Esophagus mucosa (tissue), 1 donor: ENCODE measurements around the gene UVSSA. TPM values are rescaled to one million over a fixed set of nuclear protein-coding genes. Genes with fewer than 3 reads are reported as not detected.
"Not testable (repeated sequence)": the region's sequence is repeated elsewhere in the genome, so short reads cannot be mapped to it uniquely, and the experiment has no call there.

Source experiments
- ATAC-seq: fragments of 200-7000 bp; cut with Tn5 transposase; one replicate; pipeline ENCODE4 v1.9.1; 2020
- total RNA-seq: library from RNA; stranded (reverse); gene quantifications from one replicate; pipeline ENCODE4 v1.2.4, GENCODE V29; 2023
- donor health status: DM: yes; HTN: yes; CAD: no.

Gene UVSSA
- total RNA-seq, 1 donor from 2014 or later, result 11.0 TPM

DNA sequence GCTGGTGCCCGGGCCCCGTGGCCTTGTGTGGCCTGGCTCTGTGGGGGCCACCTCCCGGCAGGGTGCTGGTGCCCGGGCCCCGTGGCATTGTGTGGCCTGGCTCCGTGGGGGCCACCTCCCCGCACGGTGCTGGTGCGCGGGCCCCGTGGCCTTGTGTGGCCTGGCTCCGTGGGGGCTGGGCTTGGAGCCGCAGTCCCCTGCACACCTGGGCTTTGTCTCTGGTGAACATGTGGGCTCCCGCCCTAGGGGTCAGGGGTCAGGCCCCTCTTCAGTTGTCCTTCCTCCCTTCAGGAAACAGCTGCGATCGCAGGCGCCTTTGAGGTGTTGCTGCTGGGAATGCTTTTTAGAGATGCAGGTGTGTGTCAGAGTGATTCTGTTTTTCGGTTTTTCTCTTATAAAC is 17.2 kb downstream of the UVSSA start:
- ATAC-seq, result no peak

DNA sequence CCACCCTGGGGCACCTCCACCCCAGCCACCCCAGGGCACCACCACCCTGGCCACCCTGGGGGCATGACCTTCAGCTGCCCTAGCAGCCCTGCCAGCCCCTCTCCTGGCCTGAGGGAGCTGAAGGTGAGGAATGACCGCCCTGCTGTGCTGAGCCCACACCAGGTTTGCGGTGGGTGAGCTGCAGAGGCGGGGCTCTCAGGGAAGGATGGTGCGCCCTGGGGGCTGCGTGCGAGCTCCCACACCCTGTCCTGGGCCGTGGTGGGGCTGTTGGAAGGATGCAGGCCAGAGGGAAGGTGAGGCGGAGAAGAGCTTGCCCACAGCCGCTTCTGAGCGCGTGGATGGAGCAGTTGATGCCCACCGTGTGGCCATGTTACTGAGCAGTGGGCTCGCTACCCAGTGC is 17.7 kb downstream of the UVSSA start:
- no peak for ATAC-seq

DNA sequence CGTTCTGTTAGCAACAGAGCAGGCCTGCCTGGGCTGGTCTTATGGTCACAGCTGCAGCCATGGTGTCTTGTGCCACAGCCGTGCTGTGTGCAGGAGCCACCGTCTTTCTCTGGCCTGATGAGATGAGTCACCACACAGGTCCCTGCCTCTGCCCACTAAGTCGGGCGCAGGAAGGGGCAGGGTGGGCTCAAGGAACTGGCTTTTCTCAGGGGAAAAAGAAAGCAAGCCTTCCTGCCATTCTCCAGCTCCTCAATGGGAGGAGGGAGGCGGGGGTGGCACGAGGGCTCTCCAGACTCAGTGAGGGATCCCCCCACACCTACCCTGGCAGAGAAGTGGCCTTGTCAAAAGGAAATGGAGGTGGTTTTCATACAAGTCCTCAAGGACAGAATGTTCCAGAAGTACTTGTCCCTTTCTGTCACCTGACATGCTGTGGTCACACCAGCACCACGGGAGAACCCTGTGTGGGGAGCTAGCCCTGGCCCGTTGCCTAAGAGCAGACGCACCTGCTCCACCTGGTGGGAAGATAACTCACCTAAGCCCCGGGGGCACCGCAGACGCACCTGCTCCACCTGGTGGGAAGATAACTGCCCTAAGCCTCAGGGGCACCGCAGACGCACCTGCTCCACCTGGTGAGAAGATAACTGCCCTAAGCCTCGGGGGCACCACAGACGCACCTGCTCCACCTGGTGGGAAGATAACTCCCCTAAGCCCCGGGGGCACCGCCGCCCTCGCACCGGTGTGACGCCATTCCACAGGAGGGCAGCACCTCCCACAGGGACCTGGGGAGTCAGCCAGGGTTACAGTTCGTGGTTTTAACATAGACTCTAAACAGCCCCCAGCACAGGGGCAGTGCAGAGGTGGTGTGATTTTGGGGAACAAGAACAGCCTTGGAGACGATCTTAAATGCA is 18.5 kb downstream of the UVSSA start:
- peak; percentile 60 for ATAC-seq

DNA sequence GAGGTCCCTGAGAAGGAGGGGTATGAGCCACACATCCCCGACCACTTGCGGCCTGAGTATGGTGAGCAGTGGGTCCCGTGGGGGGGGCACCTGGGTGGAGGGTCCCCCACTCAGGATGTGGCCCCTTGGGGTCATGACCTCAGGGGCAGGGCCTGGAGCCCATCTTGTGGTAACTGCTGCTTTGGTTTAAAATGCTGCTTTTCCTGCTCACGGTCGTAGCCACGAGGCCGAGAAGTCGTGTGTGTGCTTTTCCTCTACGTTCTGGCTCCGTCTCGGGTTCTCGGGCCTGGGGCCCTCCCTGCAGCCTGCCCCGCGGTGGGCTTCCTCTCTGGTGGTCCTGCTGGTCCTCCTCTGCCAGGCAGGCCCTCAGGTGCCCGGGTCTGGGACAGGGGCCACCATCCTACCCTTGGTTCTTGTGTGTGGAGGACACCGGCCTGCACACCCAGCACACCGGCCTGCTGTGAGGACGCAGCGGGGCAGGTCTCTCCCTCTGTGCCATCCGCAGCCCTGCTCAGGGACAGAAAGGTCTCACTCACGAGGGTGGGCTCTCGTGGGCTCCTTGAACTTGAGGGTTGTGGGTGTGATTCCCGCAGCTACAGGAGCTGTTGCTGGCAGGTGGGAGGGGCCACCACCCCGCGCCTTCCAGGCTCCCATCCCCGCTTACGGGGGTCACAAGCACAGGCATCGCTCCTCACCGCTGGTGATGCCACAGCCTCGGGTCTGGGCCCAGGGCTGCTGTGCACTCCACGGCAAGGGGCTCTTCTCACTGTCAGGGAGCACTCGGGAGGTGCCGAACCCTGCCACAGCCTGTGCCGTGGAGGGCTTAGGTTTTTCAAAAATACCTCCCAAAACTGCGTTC is 19.6 kb downstream of the UVSSA start:
- no peak for ATAC-seq

DNA sequence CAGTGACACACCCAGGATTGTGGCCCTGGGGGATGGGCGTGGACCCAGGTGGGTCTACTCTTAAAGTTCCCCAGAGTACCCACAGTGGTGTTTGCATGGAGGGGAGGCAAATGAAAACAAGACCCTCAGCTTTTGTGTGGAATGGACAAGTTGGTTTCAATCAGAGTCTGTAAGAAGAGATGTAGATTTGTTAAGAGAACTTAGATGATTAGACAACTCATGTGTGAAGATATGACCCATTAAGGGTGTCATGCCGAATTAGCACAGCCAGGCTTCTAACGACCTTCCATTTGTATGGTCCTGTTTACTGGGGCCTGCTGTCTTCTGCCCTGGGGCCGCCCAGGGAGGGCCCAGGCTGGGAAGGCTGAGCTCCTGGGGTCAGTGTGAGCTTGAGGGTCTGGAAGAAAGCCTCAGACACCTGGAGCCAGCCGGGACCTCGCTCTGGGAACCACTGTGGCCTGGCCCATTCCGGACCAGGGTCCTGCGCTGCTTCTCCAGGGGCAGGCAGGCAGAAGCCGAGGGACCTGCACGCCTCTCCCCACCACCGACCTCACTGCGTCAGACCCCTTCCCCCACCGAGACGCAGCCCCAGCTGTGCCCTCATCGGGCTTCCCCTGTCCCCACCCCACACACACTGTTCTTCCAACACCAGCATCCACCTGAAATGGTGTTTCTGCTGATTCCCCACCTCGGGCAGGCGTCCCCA is 20.4 kb downstream of the UVSSA start:
- no peak for ATAC-seq

DNA sequence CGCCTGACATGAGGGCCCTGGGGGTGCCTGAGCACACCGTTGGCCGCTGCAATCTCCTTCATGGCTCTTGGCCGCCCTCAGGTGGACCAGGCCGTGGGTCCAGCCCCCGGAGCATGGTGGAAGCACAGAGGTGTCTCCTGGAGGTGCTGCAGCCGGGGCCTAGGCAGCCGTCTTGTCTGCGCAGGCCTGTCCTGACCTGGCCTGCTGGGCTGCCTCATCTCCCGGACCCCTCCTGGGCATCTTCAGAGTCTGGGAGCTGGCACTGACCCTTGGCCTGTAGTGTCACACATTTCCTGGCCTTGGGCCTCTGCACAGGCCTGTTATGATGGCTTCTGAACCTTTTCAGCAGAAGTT is 20.9 kb downstream of the UVSSA start:
- ATAC-seq, result no peak

DNA sequence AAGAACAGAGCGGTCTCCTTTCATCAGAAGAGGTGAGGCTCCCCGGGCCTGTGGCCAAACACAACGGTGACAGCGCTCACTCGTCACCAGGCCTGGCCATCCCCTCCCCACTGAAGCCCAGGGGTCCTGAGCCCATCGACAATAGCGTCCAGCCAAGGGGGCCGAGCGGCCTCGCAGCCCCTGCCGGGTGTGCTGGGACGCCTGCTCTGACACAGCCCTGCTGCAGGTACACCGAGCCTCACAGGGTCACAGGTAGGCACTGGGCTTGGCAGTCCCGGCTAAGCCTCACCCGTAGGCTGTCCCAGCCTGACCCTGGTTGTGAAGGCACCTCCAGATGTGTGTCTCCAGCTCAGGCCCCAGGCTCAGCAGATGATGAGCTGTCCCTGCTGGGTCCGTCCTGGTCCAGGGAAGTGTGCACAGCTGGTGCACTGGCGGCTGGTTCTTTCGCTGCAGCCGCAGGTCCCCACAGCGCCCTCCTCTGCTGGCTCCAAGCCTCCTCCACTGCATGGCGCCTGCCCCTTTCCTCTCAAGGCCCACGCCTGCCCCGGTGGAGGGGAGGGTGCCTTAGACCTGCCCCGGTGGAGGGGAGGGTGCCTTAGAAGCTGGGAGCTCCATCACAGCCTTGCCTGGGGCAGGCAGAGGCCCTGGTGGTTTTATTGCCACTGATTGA is 21.5 kb downstream of the UVSSA start:
- ATAC-seq, result no peak

DNA sequence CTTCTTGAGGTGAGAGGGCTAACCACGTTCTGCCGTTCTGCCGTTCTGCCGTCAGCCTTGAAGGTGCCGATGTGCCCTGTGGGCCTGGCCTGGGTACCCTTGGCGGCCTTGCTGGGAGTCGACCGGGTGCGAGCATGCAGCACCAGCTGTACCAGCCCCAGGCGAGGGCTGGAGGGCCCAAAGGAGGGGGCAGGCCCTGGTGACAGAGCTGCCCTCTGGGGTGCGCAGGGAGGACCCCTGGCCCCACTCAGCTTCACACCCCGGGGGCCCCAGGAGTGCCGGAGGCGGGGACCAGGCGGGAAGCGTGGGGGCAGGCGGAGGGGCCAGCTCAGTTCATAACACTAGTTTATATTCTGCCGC is 22.1 kb downstream of the UVSSA start:
- ATAC-seq, result no peak

DNA sequence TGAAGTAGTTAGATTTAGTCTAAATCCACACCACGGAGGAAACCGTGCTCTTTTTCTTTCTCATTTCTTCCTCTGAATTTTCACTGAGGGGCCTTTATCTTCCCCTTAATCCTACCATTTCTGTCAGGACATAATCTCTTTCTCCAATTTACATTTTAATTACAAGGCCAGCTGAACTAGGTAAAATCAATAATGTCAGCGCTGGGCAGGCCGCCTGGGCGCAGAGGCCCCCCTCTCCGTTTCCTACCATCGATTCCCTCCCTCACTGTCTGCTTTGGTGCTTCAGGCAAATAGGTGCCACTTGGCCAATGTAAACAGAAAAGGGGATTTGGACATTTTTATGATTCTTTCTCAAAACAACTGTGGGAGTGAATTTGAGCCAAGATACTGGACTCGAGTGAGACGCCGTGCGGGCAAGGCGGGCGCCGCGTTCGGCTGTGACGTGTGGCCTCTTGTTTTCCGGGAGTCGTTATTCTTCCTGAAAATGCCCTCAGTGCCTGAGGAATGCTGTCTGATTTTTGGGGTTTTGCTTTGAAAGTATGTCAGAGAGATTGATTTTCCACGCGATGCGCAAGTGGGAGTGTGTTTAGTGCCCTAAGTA is 22.6 kb downstream of the UVSSA start:
- ATAC-seq, result no peak

DNA sequence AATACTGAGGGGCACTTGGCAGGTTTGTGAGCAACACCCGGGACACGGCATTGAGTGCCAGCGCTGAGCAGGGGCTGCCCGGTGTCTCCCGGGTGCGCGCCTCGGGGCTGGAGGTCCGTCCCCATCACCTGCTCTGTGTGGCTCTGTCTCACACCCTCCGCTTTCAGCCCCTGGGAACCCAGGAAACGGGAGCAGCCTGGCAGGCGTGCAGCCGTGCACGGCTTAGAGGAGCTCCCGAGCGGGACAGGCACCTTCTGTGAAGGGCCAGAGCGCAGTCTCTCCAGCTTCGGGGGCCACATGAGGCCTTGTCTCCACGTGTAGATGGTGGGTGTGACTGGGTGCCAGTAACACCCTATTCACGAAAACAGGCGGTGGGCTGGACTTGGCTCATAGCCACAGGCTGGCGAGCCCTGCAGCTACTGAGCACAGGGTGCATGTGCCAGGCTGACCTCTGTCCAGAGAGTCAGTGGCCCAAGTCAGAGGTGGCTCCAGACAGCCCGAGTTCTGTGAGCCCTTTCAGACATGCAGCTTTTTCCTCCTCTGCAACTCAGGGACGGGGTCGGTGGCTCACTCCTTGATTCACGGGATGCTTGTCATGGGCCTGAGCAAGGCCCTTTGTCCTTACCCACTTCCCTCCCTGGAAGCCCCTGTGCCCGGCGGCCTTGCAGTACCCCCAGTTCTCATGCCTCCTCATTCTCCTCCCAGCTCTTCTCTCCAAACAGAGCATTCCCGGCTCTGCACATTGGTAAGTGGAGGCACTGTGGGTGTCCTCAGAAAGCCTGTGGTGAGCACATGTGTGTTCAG is 23.5 kb downstream of the UVSSA start:
- ATAC-seq, result no peak

DNA sequence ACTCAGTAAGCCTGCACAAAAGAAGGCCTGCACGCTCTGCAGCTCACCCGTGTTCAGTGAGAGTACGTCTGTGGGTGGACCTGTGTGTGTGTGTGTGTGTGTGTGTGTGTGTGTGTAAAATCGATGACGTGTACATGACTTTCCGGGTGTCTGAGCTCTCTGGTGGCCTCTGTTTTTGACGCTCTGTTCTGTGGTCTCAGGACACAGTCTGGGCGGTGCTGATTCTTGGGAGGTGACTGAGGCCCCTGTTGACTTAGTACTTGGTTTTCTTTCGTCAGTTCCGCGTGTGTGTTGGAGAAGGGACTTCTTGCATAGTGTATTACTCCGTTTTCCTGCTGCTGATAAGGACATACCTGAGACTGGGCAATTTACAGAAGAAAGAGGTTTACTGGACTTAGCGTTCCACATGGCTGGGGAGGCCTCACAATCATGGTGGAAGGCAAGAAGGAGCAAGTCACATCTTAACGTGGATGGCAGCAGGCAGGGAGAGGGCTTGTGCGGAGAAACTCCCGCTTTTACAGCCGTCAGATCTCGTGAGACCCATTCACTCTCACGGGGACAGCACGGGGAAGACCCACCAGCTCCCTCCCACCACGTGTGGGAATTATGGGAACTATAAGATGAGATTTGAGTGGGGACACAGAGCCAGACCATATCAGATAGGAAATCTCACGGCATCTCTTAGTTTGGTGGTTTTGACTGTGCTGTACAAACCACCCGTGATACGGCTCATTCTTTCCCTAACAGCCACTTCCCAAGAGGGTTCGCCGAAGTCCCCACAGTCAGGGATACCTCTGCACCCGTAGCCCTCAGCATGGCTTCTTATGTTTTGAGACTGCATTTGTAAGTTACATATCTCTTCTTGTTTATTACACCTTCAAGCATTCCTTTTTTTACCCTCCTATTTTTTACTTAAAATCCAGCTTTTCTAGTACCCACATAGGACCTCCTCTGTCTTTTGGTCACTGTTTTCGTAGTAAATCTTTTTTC is 24.5 kb downstream of the UVSSA start:
- no peak for ATAC-seq

DNA sequence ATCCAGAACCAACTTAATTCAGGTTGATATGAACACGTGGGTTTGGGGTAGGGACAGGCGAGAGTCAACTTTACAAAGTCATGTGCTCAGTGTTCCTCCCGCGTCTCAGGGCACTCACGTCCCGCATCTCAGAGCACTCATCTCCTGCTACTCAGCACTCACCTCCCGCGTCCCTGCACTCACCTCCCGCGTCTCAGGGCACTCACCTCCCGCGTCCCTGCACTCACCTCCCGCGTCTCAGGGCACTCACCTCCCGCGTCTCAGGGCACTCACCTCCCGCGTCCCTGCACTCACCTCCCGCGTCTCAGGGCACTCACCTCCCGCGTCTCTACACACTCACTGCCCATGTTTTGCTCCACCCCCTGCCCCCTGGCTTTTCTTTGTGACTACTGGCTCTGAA is 25.6 kb downstream of the UVSSA start:
- not testable (repeated sequence) for ATAC-seq

DNA sequence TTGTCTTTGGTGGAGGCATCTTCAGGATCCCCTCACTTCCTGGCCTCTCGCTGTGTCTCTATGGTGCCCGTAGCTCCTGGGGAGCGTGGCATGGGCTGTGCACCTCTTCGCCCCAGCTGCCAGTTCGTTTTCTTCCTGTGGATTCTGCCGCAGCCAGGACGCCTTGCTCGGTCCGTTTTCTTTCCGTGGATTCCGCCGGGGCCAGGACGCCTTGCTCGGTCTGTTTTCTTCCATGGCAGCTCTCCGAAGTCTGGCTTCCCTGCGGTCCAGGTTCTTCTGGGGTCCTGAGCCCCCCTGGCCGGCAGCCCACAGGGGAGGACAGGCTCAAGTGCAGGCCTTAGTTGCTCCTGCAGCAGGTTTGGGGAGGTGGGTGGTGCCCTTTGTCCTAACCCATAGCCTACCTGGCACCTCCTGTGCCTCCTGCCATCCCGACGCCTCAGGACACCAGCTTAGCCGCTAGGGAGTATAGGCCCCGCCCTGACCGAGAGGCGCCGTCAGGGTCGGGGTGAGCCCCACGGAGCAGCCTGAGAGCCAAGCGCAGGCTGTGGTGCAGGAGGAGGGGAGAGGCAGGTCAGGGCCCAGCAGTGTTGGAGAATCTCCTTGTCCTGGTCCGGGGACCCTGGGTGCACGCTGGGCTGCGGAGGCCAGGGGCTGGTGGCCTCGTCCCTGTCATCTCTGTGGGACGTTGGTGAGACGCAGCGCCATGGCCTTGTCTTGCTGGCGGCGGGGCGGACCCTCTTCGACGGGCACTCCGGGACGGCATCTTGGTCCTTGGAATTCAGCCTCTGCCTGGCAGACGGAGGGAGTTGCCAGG is 27.1 kb downstream of the UVSSA start:
- no peak for ATAC-seq

DNA sequence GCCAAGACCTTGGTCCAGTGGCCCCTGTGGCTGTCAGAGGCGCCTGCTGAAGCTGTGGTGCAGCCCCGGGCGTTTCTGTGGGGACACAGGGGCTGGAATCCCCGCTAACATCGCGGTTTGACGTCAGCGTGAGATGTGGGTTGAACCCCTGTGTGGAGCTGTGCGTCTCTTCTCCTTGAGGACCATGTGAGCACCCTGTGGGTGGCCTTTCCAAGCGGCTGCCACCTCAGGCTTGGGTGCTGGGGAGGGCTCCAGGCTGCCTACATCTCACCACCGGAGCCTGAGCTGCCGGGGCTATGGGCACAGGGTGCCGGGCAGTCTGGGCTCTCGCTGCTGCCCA is 27.7 kb downstream of the UVSSA start:
- no peak for ATAC-seq

DNA sequence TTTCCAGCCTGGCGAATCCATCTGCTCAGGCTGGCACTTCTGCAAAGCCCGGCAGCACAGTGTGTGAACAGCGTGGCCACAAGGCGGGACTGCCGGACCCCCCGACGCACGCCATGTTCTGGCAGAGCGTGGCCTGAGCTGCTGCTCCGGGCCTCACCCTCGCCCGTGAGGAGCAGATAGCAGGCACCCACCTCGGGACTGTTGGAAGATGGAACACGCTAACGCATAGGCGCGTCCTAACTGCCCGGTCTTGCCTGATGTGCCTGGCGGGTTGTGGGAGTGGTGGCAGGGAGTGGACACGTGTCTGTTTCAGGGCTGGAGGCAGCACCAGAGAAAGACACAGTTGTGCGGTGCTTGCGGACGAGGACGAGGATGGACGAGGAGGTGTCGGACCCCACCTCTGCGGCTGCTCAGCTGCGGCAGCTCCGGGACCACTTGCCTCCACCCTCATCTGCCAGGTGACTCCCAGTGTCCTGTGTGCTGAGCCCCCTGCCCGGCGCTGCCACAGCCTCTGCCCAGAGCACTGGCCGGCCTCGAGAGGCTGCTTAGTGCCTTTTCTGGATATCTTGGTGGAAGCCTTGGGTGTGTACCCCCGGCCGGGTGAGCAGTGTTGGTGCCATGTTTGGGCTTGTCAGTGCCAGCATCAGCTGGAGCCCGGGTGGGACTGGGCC is 28.2 kb downstream of the UVSSA start:
- ATAC-seq, result no peak

DNA sequence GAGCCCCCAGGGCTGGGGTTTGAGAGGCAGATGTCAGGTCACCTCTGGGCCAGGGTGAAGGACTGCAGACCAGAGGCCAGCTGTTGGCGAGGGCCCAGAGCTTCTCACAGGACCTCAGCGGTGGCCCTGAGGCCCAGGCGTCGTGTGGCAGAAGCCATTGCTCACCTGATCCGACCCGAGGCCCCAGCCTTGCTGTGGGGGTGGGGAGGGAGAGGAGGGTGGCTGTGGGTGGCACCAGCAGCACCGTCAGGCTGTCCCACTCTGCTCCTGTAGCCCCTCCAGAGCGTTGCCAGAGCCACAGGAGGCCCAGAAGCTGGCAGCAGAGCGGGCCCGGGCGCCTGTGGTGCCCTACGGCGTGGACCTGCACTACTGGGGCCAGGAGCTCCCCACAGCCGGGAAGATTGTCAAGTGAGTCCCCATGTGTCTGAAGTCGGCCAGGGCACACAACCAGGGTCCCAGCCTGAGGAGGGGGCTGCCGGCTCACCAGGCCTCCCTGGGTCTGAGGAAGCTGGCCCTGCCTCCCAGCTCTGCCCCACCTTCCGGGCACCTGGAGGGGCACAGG is 28.8 kb downstream of the UVSSA start:
- ATAC-seq, result no peak

DNA sequence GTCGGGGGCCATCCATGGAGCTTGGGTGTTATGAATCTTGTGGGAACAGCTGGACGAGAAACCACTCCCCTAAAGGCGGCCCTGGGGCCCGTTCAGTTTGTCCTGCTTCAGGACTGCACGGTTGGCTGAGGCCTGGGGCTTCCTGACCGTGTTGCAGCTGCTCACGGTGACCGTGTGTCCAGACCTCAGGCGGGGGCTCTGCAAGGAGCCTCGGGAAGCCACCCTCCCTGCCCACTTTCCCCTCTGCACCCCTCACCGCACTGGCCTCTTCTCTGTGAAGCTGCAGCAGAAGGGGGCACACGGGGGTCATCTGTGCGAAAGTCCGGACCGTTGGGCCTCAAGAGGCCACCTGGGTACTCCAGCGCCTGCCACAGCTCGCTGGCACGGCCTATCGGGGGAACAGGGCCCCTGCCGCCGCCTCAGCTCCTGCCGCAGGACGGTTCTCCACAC is 29.4 kb downstream of the UVSSA start:
- no peak for ATAC-seq
